Measurements from ENCODE around the gene SERPINF2.
"Not testable (repeated sequence)": the region's sequence is repeated elsewhere in the genome, so short reads cannot be mapped to it uniquely, and the experiment has no call there.

Gene SERPINF2

DNA sequence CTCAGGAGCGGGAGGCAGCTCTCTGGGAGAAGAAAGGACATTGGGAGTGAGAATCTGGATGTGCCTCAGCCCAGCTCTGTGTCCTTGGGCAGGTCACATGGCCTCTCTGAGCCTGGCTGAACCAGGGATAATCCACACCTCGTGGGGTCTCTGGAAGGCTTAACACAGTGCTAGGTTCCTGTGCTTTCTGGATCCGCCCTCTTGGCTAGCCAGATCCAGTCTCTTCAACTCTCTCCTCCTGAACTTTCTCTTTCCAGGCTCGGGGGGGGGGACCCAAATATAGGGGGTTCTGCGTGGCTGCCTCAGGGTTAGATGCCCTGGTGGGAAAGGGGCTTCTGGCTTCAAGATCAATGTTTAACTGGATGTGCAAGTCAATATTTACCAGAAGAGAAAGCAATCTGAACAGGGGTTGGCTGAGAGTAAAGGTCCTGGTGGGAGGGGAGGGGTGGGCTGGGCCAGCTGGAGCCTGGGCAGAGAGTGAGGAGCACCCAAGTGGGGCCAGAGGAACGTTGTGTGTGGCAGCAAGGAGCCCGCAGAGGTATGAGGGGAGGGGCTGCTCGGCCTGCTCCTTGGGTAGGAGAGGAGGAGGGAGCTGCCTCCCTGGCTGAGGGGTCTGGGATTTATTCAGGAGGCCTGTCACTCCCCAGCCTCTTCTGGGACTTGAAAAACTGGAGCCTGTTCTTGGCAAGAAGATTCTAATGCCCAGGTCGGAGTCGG is at the start of gene SERPINF2:
SERPINF2 (plus strand) TSS at position 501 of the 717 bp plus-strand sequence. CDS start 2,125 bp downstream, outside the sequence.
- no peak for DNase-seq (ENCODE audit: low read depth, low spot score)

DNA sequence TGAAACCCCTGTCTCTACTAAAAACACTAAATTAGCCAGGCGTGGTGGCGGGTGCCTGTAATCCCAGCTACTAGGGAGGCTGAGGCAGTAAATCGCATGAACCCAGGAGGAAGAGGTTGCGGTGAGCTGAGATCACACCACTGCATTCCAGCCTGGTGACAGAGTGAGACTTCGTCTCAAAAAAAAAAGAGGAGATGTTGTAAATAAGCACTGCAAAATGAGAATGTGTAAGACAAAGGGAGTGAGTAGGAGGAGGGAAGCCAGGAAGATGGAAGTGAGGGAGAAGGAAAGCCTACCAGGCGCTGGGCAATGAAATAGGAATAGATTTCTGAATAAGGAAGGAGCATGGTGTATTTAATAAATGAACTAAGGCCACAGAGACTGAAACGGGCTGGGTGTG is 49.3 kb upstream of the SERPINF2 start:
- no peak for DNase-seq (ENCODE audit: low read depth, low spot score)

DNA sequence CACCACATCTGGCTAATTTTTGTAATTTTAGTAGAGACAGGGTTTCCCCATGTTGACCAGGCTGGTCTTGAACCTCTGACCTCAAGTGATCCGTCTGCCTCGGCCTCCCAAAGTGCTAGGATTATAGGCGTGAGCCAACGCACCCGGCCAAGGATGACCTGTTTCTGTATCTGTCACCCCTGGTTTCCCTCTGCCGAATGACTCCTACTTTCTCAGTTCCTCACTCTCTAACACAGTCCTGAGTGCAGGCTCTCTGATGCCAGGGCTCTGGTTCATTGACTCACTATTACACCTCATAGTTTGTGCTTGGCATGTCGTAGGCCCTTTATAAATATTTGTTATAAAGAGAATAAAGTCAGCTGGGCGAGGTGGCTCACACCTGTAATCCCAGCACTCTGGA is 47.3 kb upstream of the SERPINF2 start:
- DNase-seq (ENCODE audit: low read depth, low spot score), result no peak

DNA sequence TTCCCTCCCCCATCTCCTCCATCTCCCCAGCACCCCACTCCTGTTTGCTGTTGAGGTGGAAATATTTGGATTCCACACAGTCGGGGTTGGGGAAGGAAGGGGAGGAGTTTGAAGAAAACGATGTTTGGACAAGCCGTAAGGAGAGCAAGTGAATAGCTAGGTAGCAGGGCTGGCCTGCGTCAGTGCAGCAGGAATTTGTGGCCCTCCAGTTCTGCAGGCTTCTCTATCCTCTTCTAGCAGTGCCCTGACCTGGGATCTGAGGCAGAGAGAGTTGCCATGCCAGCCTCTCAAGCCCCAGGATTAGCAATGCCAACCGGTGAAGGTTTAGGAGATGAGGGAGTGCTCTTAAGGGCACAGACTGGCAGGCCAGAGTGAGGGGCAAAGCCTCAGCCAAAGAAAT is 45.0 kb upstream of the SERPINF2 start:
- no peak for DNase-seq (ENCODE audit: low read depth, low spot score)

DNA sequence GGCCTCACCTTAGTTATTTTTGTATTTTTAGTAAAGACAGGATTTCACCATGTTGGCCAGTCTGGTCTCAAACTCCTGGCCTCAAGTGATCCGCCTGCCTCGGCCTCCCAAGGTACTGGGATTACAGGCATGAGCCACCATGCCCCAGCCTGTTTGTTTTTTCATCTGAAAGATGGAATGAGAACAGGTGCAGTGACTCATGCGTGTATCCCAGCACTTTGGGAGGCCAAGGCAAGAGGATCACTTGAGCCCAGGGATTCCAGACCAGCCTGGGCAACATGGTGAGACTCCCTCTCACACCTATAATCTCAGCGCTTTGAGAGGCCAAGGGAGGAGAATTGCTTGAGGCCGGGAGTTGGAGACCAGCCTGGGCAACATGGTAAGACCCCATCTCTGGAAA is 42.8 kb upstream of the SERPINF2 start:
- DNase-seq (ENCODE audit: low read depth, low spot score), result not testable (repeated sequence)

DNA sequence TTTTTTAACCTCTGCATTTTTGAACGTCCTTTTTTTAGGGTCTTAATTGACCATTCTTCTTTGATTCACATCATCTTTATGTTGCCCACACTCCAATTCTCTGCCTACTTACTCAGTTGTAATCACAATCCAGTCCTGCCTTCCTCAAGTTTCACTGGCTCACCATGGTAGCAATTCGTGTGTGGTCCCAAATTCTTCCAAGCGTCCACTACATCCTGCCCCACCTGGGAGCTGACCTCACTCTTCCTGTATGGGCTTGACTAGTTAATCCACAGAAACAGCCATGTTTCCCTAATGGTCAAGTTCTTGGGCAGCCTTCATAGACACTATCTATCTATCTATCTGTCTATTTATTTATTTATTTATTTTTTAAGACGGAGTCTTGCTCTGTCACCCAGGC is 39.6 kb upstream of the SERPINF2 start:
- no peak for DNase-seq (ENCODE audit: low read depth, low spot score)

DNA sequence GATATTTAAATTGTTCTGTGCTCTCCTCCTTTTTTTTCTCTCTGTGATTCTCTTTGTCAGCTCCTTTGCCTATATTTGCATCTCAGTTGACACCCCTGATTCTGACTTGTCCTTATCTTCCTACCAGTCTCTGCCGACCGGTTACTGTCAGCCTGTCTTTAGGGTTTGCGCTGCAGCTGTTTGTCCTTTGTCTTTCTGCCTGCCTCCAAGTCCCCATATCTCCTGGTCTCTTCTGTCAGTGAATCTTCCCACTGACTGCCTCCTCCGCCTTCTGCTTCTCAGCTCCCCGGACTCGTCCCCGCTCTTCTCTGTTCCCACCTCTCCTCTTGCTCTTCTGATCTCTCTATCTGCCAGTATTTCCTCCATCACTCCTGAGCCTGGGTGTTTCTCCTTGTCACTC is 37.7 kb upstream of the SERPINF2 start:
- no peak for DNase-seq (ENCODE audit: low read depth, low spot score)

DNA sequence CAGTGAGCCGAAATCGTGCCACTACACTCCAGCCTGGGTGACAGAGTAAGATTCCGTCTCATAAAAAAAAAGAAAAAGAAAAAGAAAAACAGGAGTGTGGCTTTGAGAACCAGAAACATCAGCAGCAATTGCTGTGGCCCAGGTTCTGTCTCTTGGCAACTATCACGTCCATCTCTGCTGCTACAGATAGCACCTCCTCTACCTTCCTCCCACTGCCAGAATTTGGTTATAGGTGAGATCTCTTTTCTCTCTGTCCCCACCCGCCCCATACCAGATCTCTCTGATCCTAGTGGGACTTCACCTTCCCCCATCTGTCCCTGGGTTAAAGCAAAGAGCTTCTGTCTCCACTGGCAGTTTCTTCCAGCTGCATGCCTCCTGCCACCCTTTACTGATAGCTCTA is 35.6 kb upstream of the SERPINF2 start:
- DNase-seq (ENCODE audit: low read depth, low spot score), result no peak

DNA sequence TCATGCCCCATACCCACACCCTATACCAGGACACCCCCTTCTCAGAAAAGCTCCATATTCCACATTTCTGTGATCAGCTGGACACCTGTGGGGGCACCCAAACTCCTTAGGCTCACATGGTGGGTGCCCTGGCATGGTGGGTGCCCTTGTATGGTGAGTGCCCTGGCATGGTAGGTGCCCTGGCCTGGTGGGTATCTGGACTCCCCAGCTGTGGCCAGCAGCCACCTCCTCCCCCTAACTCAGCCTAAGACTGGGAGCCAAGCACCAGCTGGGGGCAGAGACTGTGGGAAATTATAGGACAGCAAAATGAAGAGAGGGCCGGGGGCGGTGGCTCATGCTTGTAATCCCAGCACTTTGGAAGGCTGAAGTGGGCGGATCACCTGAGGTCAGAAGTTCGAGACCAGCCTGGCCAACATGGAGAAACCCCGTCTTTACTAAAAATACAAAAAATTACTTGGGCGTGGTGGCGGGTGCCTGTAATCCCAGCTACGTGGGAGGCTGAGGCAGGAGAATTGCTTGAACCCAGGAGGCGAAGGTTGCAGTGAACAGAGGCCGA is 33.8 kb upstream of the SERPINF2 start:
- DNase-seq (ENCODE audit: low read depth, low spot score), result not testable (repeated sequence)

DNA sequence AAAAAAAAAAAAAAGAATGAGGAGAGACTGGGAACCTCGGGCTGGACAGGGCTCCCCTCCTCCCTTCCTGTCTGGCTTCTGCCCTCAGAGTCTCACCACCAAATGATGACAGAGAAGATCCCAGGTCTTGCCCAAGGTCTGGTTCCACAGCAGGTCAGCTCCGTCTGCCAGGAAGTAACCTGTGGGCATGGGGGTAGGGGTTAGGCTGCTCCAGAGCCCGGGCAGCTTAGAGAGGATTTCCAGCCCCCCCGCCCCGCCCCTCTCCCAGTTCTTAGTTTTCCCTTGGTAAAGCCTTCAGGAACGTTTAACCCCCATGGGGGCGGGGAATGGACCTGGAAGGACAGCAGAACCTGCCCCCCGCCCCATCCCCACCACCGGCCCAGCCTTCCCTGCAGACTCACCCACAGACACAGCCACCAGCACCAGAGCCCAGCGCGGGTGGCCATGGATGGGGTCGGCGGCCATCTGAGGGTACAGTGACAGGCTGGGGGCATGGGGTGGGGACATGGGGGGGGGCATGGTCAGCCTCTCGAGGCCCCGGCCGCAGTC is 33.2 kb upstream of the SERPINF2 start:
- DNase-seq (ENCODE audit: low read depth, low spot score), result no peak

DNA sequence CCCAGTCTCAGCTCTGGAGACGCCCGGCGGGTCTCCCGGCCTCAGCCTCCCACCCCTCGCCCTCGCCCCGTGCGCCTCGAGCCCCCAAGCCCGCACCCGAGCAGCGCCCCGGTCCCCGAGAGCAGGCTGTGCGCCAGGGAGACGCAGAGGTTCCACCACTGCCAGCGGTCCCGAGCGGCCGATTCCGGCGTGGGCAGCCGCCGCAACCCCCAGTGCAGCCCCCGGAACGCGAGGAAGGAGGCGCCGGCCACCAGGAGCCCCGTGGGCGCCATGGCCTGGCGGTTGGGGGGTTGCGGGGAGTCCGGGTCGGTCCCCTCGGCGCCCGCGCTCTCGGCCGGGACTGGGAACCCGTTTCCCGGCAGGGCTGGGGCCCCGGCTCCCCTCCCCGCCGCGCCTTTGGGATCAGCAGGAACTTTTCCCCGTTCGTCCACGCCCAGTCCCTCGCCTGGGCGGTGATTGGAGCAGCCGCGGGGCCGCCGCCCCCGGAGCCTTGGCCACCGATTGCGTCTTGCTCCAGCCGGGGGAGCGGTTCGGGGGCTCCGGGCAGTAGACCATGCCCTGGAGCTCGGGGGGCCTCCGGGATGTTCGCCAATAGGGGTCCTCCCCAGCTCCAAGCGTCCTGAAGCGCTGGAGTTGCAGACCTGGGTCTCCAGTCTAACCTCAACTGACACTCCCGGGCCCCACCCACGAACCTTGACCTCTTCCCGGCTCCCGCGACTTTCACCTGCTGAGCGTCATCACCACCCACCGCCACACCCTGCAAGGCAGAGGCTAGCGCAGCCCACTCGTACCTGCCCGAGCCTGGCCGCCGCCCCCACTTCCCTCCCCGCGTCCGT is 32.5 kb upstream of the SERPINF2 start, which contains the start of gene TLCD2:
TLCD2 (minus strand) TSS at position 407 of the 836 bp plus-strand sequence; CDS start at position 272, 135 bp downstream.
- DNase-seq (ENCODE audit: low read depth, low spot score), result no peak

DNA sequence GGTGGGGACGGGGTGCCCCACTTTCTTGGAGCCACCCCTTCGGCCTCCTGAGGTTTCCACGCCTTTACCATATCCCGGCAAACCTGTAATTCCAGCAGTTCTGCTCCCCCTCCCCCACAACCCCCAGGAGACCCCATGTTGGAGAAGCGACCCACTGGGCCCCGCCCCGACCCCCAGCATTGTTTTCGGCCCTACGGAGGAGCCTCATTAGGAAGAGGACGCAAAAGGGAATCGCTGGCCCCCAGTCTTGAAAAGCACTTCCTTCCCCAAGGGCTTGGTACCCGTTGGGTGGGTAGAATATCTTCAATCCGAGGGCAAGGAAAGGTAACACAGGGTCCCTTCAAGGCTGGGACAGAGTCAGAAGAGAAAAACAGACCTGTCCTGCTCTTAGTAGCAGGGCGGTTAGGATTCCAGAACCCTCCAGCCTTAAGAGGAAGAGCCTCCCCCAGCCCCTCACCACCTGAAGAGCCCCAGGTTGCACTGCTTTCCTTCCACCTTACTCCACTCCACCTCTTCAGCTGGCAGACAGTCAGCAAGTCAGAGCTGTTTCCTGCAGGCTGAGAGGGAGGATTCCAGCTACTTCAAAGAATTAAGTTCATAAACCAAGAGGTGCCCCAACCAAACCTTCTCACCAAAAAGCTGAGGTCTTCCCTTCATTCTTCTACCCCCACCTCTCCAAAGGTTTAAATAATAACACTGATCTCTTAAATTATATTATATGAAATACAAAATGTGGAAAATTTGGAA is 31.7 kb upstream of the SERPINF2 start:
- DNase-seq (ENCODE audit: low read depth, low spot score), result no peak

DNA sequence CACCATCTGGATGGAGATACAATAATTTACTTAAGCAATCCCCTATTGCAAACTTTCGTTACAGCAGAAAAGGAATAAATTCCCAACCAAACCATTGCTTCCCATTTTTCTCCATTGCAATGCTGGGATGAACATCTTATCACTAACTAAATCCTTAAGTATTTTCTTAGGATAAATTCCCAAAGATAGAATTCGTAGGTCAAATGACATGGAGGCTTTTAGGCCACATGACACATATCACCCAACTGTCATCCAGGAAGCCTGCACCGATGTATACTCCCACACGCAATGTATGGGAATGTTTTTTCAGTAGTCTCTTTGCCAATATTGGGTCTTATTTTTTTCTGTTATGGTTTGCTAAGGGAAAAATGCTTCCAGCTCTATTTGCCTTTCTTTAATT is 30.9 kb upstream of the SERPINF2 start:
- DNase-seq (ENCODE audit: low read depth, low spot score), result no peak

DNA sequence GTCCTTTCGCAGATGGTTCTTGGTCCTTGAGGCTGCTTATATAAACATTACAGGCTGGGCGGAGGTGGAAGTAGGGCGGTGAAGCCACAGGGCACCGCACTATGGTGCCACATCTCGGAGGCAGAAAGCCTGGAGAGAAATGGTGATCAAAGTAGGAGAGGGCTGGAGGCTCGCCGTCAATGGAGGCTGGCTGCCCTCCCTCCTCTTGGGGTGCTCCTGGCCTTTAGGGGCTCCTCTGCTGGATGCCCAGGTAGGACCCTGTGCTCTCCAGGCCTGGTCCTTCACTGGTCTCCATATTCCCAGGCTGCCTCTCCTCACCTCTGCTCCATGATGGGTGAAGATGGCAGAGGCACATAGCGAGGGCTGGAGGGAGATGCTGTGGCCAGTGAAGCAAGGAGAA is 30.4 kb upstream of the SERPINF2 start:
- no peak for DNase-seq (ENCODE audit: low read depth, low spot score)

DNA sequence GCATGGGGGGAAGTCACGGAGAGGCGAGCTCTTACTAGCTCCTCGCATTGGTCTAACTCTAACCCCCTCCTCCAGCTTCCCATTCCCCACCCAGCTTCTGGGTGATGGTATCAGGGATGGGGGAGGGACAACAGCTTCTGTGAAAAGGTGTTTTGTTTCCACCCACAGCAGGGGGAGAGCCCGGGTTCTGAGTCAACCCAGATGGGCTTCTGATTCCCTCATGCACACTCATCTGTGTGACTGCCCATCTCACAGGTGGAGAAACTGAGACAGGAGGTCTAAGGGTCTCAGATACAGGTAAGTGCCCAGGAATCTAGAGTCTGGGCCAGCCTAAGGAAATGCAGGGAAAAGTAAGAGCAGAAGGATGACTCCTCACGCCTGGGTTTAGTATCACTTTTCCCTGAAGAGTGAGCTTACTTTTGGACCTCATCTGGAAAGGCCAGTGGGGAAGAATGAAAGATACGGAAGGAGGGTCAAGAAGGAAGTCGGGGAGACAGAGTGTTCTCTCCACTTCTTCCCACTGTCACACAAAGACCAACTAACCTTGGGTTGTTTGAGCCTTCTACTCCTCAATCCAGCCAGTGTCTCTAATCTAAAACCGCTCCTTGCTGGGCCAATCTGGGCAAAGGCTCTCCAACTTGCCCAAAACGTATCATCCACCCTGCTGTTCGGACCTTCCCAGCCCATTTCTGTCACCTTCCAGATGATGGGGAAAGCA is 29.4 kb upstream of the SERPINF2 start:
- no peak for DNase-seq (ENCODE audit: low read depth, low spot score)

DNA sequence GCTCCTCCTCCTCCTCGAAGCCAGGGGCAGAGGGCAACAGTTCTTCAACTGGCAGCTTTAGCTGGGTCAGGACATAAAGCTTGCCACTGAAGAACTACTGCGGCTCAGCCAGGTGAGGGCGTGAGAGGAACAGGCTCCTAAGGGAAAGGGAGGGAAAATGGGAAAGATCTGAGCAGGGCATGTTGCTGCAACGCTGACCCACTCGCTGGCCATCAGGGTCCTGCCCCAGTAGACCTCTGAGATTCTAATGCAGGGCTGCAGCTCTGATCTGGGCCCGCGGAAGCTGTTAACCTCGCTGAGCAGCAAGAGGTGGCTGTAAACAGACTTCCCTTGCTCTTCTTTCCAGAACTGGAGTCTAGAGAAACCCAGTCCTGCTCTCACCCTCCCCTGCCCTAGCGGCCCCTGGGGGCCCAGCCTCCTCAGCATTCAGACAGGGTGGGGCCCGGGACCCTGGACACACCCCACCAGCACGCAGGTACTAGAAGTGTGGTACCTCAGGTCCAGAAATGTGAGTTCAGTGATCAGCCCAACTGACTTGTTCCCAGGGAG is 28.7 kb upstream of the SERPINF2 start:
- DNase-seq (ENCODE audit: low read depth, low spot score), result no peak

DNA sequence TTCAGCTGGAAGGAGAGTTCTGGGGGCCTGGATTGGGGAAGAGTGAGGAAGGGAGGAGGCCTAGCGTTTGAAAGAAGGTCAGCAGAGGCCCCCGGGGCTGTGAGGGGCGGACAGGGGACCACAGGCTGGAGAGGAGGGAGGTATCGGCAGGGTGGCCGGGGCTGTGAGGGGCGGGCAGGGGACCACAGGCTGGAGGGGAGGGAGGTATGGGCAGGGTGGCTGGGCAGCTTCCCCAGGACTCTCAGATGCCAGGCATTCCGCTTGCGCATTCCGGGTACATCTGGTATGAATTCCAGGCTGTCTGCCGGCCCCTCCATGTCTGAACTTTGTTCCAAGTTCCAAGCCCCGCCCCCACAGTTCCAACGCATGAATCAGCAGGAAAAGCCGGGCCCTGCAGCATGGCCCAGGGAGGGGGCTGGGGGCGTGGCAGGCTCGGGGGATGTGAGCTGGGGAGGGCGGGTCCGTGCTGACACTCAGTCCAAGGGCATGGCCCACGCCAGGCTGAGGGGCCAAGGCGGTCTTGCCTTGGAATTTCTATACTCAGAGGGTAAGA is 28.2 kb upstream of the SERPINF2 start:
- peak; percentile 95 for DNase-seq (ENCODE audit: low read depth, low spot score)

DNA sequence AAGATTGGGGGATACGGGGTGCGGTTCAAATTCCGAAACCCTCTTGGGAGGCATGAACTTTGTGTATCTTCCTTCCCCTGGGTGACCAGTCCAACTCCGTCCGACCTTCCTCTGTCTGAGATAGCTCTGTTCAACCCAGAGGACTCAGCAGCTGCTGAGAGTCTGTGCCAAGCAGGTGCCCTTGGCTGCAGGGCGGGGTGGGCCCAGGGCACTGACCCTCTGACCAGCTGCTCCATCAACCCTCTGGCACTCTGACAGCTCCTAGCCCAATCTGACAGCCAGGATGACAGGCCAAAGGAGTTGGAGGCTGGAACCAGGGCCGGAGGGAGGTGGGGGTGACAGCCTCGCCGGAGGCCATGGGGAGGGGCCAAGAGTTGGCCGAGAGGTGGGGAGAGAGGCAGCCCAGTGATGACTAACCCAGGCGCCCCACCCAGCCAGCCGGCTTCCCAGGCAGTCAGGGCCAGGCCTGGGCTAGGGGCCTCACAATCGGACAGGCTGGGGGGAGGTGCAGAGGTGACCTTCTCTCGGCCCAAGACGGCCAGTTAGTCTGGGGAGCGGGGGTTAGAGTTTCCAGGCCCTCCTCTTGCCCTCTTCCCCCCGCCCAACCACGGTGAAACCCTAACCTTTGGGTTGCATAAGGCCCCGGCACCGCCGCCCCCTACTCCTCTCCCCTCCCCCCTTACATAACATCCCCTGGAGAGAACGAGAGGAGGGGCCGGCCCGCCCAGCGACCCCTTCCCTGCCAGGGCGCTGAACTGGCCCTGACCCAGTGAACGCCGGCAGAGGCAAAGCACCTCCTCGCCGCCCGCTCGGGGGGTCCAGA is 27.5 kb upstream of the SERPINF2 start:
- no peak for DNase-seq (ENCODE audit: low read depth, low spot score)

DNA sequence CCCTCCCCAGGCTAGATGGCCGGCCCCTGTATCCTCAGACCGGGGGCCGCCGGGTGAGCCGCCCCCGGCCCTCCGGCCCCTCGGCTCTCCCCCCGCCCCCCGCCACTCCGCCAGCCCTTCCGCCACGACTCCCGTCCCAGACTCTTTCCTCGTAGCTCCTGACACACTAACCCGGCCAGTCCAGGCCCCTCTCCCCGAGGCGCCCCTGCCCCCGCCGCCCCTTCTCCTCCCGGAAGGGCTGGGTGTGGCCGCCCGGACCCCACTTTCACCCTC is 26.9 kb upstream of the SERPINF2 start:
- DNase-seq (ENCODE audit: low read depth, low spot score), result no peak

All from smooth muscle cell of the brain vasculature (primary cell).